ENCODE measurements around the gene TARM1.
"Not testable (repeated sequence)": the region's sequence is repeated elsewhere in the genome, so short reads cannot be mapped to it uniquely, and the experiment has no call there.

The TARM1 gene

GRCh38 chr19:54041969-54042606, 39.1 kb downstream of the TARM1 start:
- H3K9me3 ChIP-seq (ENCODE audit: control insufficient read depth, insufficient read depth, low read depth, low read length) = no peaks in the 10 kb centered on the region
- no peak overlapping the region for H3K27ac ChIP-seq (ENCODE audit: extremely low read depth, low read depth, low read length)
- no peaks in the 10 kb centered on the region for H3K36me3 ChIP-seq (ENCODE audit: control insufficient read depth in 2 of 2, insufficient read depth in 1 of 2, low read length in 2 of 2)
- ChIA-PET POLR2A (interaction anchor here (0.9 kb wide), 1 partner anchor 144 kb away, joined by 5 read pairs; no protein-coding TSS in a partner anchor), CTCF (interaction anchor here (0.6 to 3.3 kb wide), 4 partner anchors 12 to 249 kb away, joined by 3 to 26 read pairs (median 6); no protein-coding TSS in a partner anchor)
- H3K4me1 ChIP-seq (ENCODE audit: control insufficient read depth, insufficient read depth, low read length) = no peaks in the 10 kb centered on the region
- no peak for TF ChIP-seq ZNF843 (tag by site-specific recombination; IDR thresholded peaks at IDR 0.05)
- no peak overlapping the region for H3K4me3 ChIP-seq (ENCODE audit: low read depth, low read length)

GRCh38 chr19:54040003-54040402, 41.2 kb downstream of the TARM1 start:
- Histone ChIP-seq H3K4me1 (ENCODE audit: control insufficient read depth, insufficient read depth, low read length) (no peaks in the 10 kb centered on the region), H3K27ac (ENCODE audit: extremely low read depth, low read depth, low read length) (no peak overlapping the region), H3K4me3 (ENCODE audit: low read depth, low read length) (no peak overlapping the region), H3K9me3 (ENCODE audit: control insufficient read depth, insufficient read depth, low read depth, low read length) (no peaks in the 10 kb centered on the region), H3K36me3 (ENCODE audit: control insufficient read depth in 2 of 2, insufficient read depth in 1 of 2, low read length in 2 of 2) (no peaks in the 10 kb centered on the region)
- ChIA-PET POLR2A (no interaction called here), CTCF (interaction anchor here (0.6 to 2.8 kb wide), 5 partner anchors 9 to 231 kb away, joined by 3 to 14 read pairs (median 3); no protein-coding TSS in a partner anchor)
- no peak for TF ChIP-seq ZNF548 (tag by site-specific recombination; IDR thresholded peaks at IDR 0.05)
- no peak for TF ChIP-seq PRDM10 (tag by site-specific recombination; IDR thresholded peaks at IDR 0.05)
- TF ChIP-seq HOXA7 (CRISPR knock-in tag; IDR thresholded peaks at IDR 0.05; ENCODE audit: borderline replicate concordance) = no peak
- TF ChIP-seq ZNF510 (tag by site-specific recombination; IDR thresholded peaks at IDR 0.05; ENCODE audit: insufficient replicate concordance) = no peak
- no peak for TF ChIP-seq ZNF600 (tag by site-specific recombination; IDR thresholded peaks at IDR 0.05)
- TF ChIP-seq ZNF704 (tag by site-specific recombination; IDR thresholded peaks at IDR 0.05) = no peak
- TF ChIP-seq ZNF610 (tag by site-specific recombination; IDR thresholded peaks at IDR 0.05; ENCODE audit: borderline replicate concordance) = no peak
- no peak for TF ChIP-seq ZNF146 (tag by site-specific recombination; IDR thresholded peaks at IDR 0.05)
- TF ChIP-seq ZNF19 (tag by site-specific recombination; IDR thresholded peaks at IDR 0.05; ENCODE audit: low read depth) = no peak
- no peak for TF ChIP-seq ZNF560 (tag by site-specific recombination; IDR thresholded peaks at IDR 0.05; ENCODE audit: borderline replicate concordance)
- TF ChIP-seq WT1 (tag by site-specific recombination; IDR thresholded peaks at IDR 0.05) = no peak
- no peak for TF ChIP-seq ZNF449 (tag by site-specific recombination; IDR thresholded peaks at IDR 0.05)
- no peak for TF ChIP-seq ZNF16 (tag by site-specific recombination; IDR thresholded peaks at IDR 0.05; ENCODE audit: low read depth)
- no peak for TF ChIP-seq ZNF138 (tag by site-specific recombination; IDR thresholded peaks at IDR 0.05; ENCODE audit: borderline replicate concordance)
- TF ChIP-seq YY2 (tag by site-specific recombination; IDR thresholded peaks at IDR 0.05) = no peak
- TF ChIP-seq ZBTB26 (tag by site-specific recombination; optimal IDR thresholded peaks at IDR 0.05) = no peak

- H3K36me3 ChIP-seq (ENCODE audit: control insufficient read depth in 2 of 2, insufficient read depth in 1 of 2, low read length in 2 of 2); CTCF ChIA-PET; H3K27ac ChIP-seq (ENCODE audit: extremely low read depth, low read depth, low read length); H3K9me3 ChIP-seq (ENCODE audit: control insufficient read depth, insufficient read depth, low read depth, low read length); H3K4me1 ChIP-seq (ENCODE audit: control insufficient read depth, insufficient read depth, low read length); POLR2A ChIA-PET; H3K4me3 ChIP-seq (ENCODE audit: low read depth, low read length): not testable (repeated sequence)
Measured at GRCh38 chr19:54036542-54036941, 44.6 kb downstream of the TARM1 start.

All from HEK293 (cell line).